PC-3 (cell line): Measurements from ENCODE around the gene PZP.

Experiments used
- EZH2 ChIP-seq: fragments of 300-600 bp; sonication (generic); IDR thresholded peaks from one replicate; pipeline ENCODE4 v1.6.1; 2017; ENCODE audit warnings: antibody characterized with exemption, mild to moderate bottlenecking, low read length; ENCODE audit not compliant: unreplicated experiment
- EZH2phosphoT487 ChIP-seq: fragments of 300-600 bp; sonication (generic); IDR thresholded peaks from 2 replicates; pipeline ENCODE4 v1.6.1; 2018; ENCODE audit warnings: mild to moderate bottlenecking, antibody characterized with exemption, low read length, borderline replicate concordance
- TF ChIP-seq, protein P1 (sequence below): fragments of 300-600 bp; sonication (generic); conservative IDR thresholded peaks from 2 replicates; pipeline ENCODE4 v1.5.1; 2017; ENCODE audit warnings: antibody characterized with exemption, low read depth, mild to moderate bottlenecking, low read length

DNA sequence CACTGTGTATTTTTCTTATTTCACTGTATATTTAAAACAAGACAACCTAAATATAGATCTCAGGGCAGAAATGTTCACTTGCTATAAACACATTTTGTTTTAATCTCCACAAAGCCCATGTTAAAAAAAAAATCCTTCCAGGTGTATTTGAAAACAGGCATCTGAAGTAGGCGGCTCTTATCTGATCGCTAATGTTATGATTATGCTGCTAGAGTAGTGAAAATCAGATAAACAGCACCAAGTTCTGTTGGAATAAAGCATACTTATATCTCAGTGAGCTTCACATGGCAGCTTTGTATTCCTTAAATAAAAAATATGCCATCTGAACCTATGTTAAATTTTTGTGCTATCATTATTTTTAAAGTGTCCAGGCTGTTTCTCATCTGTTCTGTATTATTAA is 47.6 kb upstream of the PZP start:
- TF ChIP-seq, protein P1, sequence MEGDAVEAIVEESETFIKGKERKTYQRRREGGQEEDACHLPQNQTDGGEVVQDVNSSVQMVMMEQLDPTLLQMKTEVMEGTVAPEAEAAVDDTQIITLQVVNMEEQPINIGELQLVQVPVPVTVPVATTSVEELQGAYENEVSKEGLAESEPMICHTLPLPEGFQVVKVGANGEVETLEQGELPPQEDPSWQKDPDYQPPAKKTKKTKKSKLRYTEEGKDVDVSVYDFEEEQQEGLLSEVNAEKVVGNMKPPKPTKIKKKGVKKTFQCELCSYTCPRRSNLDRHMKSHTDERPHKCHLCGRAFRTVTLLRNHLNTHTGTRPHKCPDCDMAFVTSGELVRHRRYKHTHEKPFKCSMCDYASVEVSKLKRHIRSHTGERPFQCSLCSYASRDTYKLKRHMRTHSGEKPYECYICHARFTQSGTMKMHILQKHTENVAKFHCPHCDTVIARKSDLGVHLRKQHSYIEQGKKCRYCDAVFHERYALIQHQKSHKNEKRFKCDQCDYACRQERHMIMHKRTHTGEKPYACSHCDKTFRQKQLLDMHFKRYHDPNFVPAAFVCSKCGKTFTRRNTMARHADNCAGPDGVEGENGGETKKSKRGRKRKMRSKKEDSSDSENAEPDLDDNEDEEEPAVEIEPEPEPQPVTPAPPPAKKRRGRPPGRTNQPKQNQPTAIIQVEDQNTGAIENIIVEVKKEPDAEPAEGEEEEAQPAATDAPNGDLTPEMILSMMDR: no peak
- no peak for TF ChIP-seq EZH2phosphoT487
- TF ChIP-seq EZH2: no peak
